HepG2 (cell line): ENCODE data around the gene ANAPC2. TPM values are rescaled to one million over a fixed set of nuclear protein-coding genes. Genes with fewer than 3 reads are reported as not detected.
A peak's percentile ranks its signal among the peaks of the same experiment; 100 is the strongest.

ENCODE experiments used
- ARHGAP35 ChIP-seq: sonication (generic); formaldehyde crosslinking; IDR thresholded peaks from 2 replicates; pipeline ENCODE4 v1.9.0; 2022; ENCODE audit warnings: mild to moderate bottlenecking, inconsistent platforms, moderate library complexity, missing genetic modification reagents, borderline replicate concordance
- HOXA9 ChIP-seq: sonication (generic); formaldehyde crosslinking; IDR thresholded peaks from 2 replicates; pipeline ENCODE4 v1.8.1; 2022; ENCODE audit warnings: missing genetic modification reagents, mild to moderate bottlenecking, moderate library complexity, borderline replicate concordance
- KIAA2018 ChIP-seq: sonication (generic); formaldehyde crosslinking; IDR thresholded peaks from 2 replicates; pipeline ENCODE4 v1.5.0; 2020; ENCODE audit warnings: mild to moderate bottlenecking, missing genetic modification reagents, borderline replicate concordance
- LCORL ChIP-seq, 2 experiments: fragments of 450-650 bp in 1 of 2; sonication (generic) in 1 of 2; formaldehyde crosslinking in 1 of 2; IDR thresholded peaks; 2 replicates each; pipeline versions ENCODE4 v1.5.0 to v1.6.1; 2017 to 2020; ENCODE audit warnings: antibody characterized with exemption in 1 of 2, missing genetic modification reagents in 1 of 2
- MLLT10 ChIP-seq: sonication (generic); formaldehyde crosslinking; IDR thresholded peaks from 2 replicates; pipeline ENCODE4 v1.4.0; 2020; ENCODE audit warnings: missing genetic modification reagents
- NFYB ChIP-seq: sonication (generic); formaldehyde crosslinking; IDR thresholded peaks from 2 replicates; pipeline ENCODE4 v1.4.0; 2020; ENCODE audit warnings: missing genetic modification reagents
- STAT5B ChIP-seq: sonication (generic); formaldehyde crosslinking; IDR thresholded peaks from 2 replicates; pipeline ENCODE4 v1.4.0; 2020; ENCODE audit warnings: missing genetic modification reagents
- ZNF20 ChIP-seq: sonication (generic); formaldehyde crosslinking; IDR thresholded peaks from 2 replicates; pipeline ENCODE4 v1.4.0; 2020; ENCODE audit warnings: mild to moderate bottlenecking, moderate library complexity, missing genetic modification reagents
- ZNF232 ChIP-seq: sonication (generic); formaldehyde crosslinking; IDR thresholded peaks from 2 replicates; pipeline ENCODE4 v1.4.0; 2020; ENCODE audit warnings: missing genetic modification reagents, borderline replicate concordance
- ZNF563 ChIP-seq: sonication (generic); formaldehyde crosslinking; IDR thresholded peaks from 2 replicates; pipeline ENCODE4 v1.8.0; 2022; ENCODE audit warnings: mild to moderate bottlenecking, moderate library complexity, missing genetic modification reagents
- ZNF615 ChIP-seq: sonication (generic); formaldehyde crosslinking; IDR thresholded peaks from 2 replicates; pipeline ENCODE4 v1.5.0; 2020; ENCODE audit warnings: mild to moderate bottlenecking, missing genetic modification reagents, borderline replicate concordance
- ZNF639 ChIP-seq: conservative IDR thresholded peaks from 2 replicates; pipeline ENCODE4 v1.6.1; 2018; ENCODE audit warnings: missing genetic modification reagents
- ZNF644 ChIP-seq: IDR thresholded peaks from 2 replicates; pipeline ENCODE4 v1.6.1; 2016; ENCODE audit warnings: low read depth
- polyA plus RNA-seq, 8 experiments: library from polyadenylated mRNA; depleted of rRNA in 3 of 8; stranded (reverse) in 7 of 8; unstranded in 1 of 8; fragments of >200 nt; fragmentation: Illumina TruSeq in 4 of 8; extraction: Trizol in 4 of 8; gene quantifications; 2 replicates each; pipeline versions ENCODE4 v1.2.1 to v1.2.3, GENCODE V29; 2011 to 2016; ENCODE audit warnings: low read depth in 4 of 8, missing spikeins in 1 of 8, mixed read lengths in 1 of 8; ENCODE audit not compliant: insufficient read depth in 1 of 8
- total RNA-seq, 5 experiments: library from RNA; depleted of rRNA; stranded (reverse); fragments of >200 nt; fragmentation: Illumina TruSeq; extraction: Trizol; gene quantifications; 2 replicates each; pipeline ENCODE4 v1.2.3, GENCODE V29; 2016; ENCODE audit warnings: low read depth in 1 of 5
- TF ChIP-seq, protein P1 (sequence below): sonication (generic); formaldehyde crosslinking; IDR thresholded peaks from 2 replicates; pipeline ENCODE4 v1.8.1; 2023; ENCODE audit warnings: missing genetic modification reagents, mild to moderate bottlenecking, borderline replicate concordance
- TF ChIP-seq, protein P2 (sequence below): fragments of 450-650 bp; IDR thresholded peaks from 2 replicates; pipeline ENCODE4 v1.6.1; 2017
- TF ChIP-seq, protein P3 (sequence below): sonication (generic); formaldehyde crosslinking; IDR thresholded peaks from 2 replicates; pipeline ENCODE4 v1.4.0; 2020; ENCODE audit warnings: mild to moderate bottlenecking, missing genetic modification reagents

The ANAPC2 gene
- total and polyA plus RNA-seq, 2 of the 13 experiments (the other 11 are each of a cell fraction or from before 2014, with no cell fraction given): 12.3 to 15.4 TPM

GRCh38 chr9:137188490-137189296, at the start of gene ANAPC2, which contains the start of gene SSNA1 (continued):
- TF ChIP-seq, protein P1, sequence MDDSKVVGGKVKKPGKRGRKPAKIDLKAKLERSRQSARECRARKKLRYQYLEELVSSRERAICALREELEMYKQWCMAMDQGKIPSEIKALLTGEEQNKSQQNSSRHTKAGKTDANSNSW (CRISPR knock-in tag): no peak
- TF ChIP-seq ZNF20 (CRISPR knock-in tag) (no peak), ARHGAP35 (CRISPR knock-in tag) (0 out of 2 replicates have a peak, but pooled peaks have one; percentile 59), ZNF615 (CRISPR knock-in tag) (no peak), MLLT10 (CRISPR knock-in tag) (no peak), HOXA9 (CRISPR knock-in tag) (no peak), NFYB (CRISPR knock-in tag) (peak; percentile 55), STAT5B (CRISPR knock-in tag) (0 out of 2 replicates have a peak, but pooled peaks have one; percentile 64), KIAA2018 (CRISPR knock-in tag) (no peak), ZNF232 (CRISPR knock-in tag) (no peak; the same call in 1 of the 2 replicates), ZNF563 (CRISPR knock-in tag) (peak; percentile 74), ZNF644 (CRISPR knock-in tag) (no peak), ZNF639 (CRISPR knock-in tag) (peak; percentile 89), LCORL (IDR thresholded peaks at IDR 0.05) (no peak), LCORL (CRISPR knock-in tag; IDR thresholded peaks at IDR 0.05) (peak; percentile 74; the same call in 1 of the 2 replicates)
- TF ChIP-seq, protein P2, sequence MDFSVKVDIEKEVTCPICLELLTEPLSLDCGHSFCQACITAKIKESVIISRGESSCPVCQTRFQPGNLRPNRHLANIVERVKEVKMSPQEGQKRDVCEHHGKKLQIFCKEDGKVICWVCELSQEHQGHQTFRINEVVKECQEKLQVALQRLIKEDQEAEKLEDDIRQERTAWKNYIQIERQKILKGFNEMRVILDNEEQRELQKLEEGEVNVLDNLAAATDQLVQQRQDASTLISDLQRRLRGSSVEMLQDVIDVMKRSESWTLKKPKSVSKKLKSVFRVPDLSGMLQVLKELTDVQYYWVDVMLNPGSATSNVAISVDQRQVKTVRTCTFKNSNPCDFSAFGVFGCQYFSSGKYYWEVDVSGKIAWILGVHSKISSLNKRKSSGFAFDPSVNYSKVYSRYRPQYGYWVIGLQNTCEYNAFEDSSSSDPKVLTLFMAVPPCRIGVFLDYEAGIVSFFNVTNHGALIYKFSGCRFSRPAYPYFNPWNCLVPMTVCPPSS: no peak
- TF ChIP-seq, protein P3, sequence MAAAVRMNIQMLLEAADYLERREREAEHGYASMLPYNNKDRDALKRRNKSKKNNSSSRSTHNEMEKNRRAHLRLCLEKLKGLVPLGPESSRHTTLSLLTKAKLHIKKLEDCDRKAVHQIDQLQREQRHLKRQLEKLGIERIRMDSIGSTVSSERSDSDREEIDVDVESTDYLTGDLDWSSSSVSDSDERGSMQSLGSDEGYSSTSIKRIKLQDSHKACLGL (CRISPR knock-in tag): peak; percentile 86
